Measurements from ENCODE around the gene CFAP70.
A peak's percentile ranks its signal among the peaks of the same experiment; 100 is the strongest.

Gene CFAP70

GRCh38 chr10:73215749-73216148 is 142.9 kb downstream of the CFAP70 start:
- no peak overlapping the region for H3K4me3 ChIP-seq (ENCODE audit: low read length)
- TF ChIP-seq CTCF (conservative IDR thresholded peaks at IDR 0.05; ENCODE audit: low read length), result no peak
- no peak for DNase-seq (ENCODE audit: low read depth)

GRCh38 chr10:73211106-73211811 is 147.4 kb downstream of the CFAP70 start:
- TF ChIP-seq CTCF (conservative IDR thresholded peaks at IDR 0.05; ENCODE audit: low read length), result no peak
- DNase-seq (ENCODE audit: low read depth), result no peak
- H3K4me3 ChIP-seq (ENCODE audit: low read length), result no peak overlapping the region

- no peak overlapping the region for H3K4me3 ChIP-seq (ENCODE audit: low read length)
- no peak for TF ChIP-seq CTCF (conservative IDR thresholded peaks at IDR 0.05; ENCODE audit: low read length)
- no peak for DNase-seq (ENCODE audit: low read depth)
Observed at GRCh38 chr10:73210395-73211105, 148.1 kb downstream of the CFAP70 start.

- no peak overlapping the region for H3K4me3 ChIP-seq (ENCODE audit: low read length)
- TF ChIP-seq CTCF (conservative IDR thresholded peaks at IDR 0.05; ENCODE audit: low read length), result no peak
- DNase-seq (ENCODE audit: low read depth), result peak; percentile 48
Observed at GRCh38 chr10:73209705-73210104, 149.0 kb downstream of the CFAP70 start.

GRCh38 chr10:73207883-73208282 is 150.8 kb downstream of the CFAP70 start:
- TF ChIP-seq CTCF (conservative IDR thresholded peaks at IDR 0.05; ENCODE audit: low read length), result no peak
- no peak overlapping the region for H3K4me3 ChIP-seq (ENCODE audit: low read length)
- DNase-seq (ENCODE audit: low read depth), result no peak

- DNase-seq (ENCODE audit: low read depth), result no peak
- TF ChIP-seq CTCF (conservative IDR thresholded peaks at IDR 0.05; ENCODE audit: low read length), result no peak
- no peak overlapping the region for H3K4me3 ChIP-seq (ENCODE audit: low read length)
Observed at GRCh38 chr10:73206385-73206784, 152.3 kb downstream of the CFAP70 start.

- no peak for TF ChIP-seq CTCF (conservative IDR thresholded peaks at IDR 0.05; ENCODE audit: low read length)
- no peak overlapping the region for H3K4me3 ChIP-seq (ENCODE audit: low read length)
- DNase-seq (ENCODE audit: low read depth), result no peak
Observed at GRCh38 chr10:73205890-73206289, 152.8 kb downstream of the CFAP70 start.
